Esophagus squamous epithelium (tissue), 5 donors: ENCODE measurements around the gene TRERF1. TPM values are rescaled to one million over a fixed set of nuclear protein-coding genes. Genes with fewer than 3 reads are reported as not detected.

Experiments
- DNase-seq: peaks from one replicate; lab custom pipeline; 2025; lab: John Stamatoyannopoulos, UW
- H3K27ac ChIP-seq, 4 donors: fragments of 200-600 bp; sonication (generic); one replicate each; pipeline ENCODE4 v1.5.1; 2016 to 2019; ENCODE audit warnings: mild to moderate bottlenecking in 1 of 4
- H3K27me3 ChIP-seq, 4 donors: fragments of 200-600 bp; sonication (generic); 1 replicate in 3 of 4; 2 replicates in 1 of 4; pipeline versions ENCODE4 v1.5.1 to v1.6.0; 2017 to 2021; ENCODE audit warnings: antibody characterized with exemption in 1 of 4
- H3K36me3 ChIP-seq, 3 donors: fragments of 200-600 bp; sonication (generic); one replicate each; pipeline ENCODE4 v1.5.1; 2016 to 2019
- H3K4me1 ChIP-seq, 3 donors: fragments of 200-600 bp; sonication (generic); one replicate each; pipeline ENCODE4 v1.5.1; 2017 to 2019
- H3K4me3 ChIP-seq, 4 donors: fragments of 200-600 bp; sonication (generic); 1 replicate in 3 of 4; 2 replicates in 1 of 4; pipeline ENCODE4 v1.5.1; 2016 to 2019; ENCODE audit warnings: mild to moderate bottlenecking in 2 of 4, moderate library complexity in 1 of 4
- H3K9me3 ChIP-seq, 3 donors: fragments of 200-600 bp; sonication (generic); one replicate each; pipeline ENCODE4 v1.5.1; 2016 to 2019
- CTCF ChIP-seq, 6 experiments: fragments of 450-650 bp in 4 of 6; fragments of 200-600 bp in 2 of 6; sonication (generic) in 2 of 6; IDR thresholded peaks; one replicate each; pipeline ENCODE4 v1.5.1; 2016 to 2019; ENCODE audit warnings: antibody characterized with exemption in 6 of 6, mild to moderate bottlenecking in 4 of 6, moderate library complexity in 4 of 6
- POLR2A ChIP-seq, 4 donors: fragments of 450-650 bp; IDR thresholded peaks; one replicate each; pipeline ENCODE4 v1.6.1; 2017; ENCODE audit warnings: antibody characterized with exemption in 4 of 4, mild to moderate bottlenecking in 4 of 4, moderate library complexity in 3 of 4
- WGBS, 2 donors: methylation state at CpG; one replicate each; pipeline ENCODE4 v1.1.5; 2018; 5-methylcytosine and 5-hydroxymethylcytosine counted together
- intact Hi-C: fragments of 100-400 bp; cut with DNase I; formaldehyde crosslinking; loops from one replicate; pipeline ENCODE4 v1.15.0; 2022
- total RNA-seq, 4 donors: library from RNA; depleted of rRNA; stranded (reverse); fragments of >200 nt; gene quantifications; one replicate each; pipeline ENCODE4 v1.1.0, GENCODE V29; 2016
- donor health status: DM: yes; HTN: yes; CAD: no.

The TRERF1 gene
- total RNA-seq, 4 donors from 2014 or later, result 5.5 to 13.8 (median 11.5) TPM

GRCh38 chr6:42315991-42316970 lies 135.4 kb downstream of the TRERF1 start:
- 47 to 59% methylated on average over 4 to 8 of the region's 8 CpGs for WGBS, 2 donors
- Histone ChIP-seq H3K4me3 (no peak overlapping the region), H3K27me3 (no peaks in the 10 kb centered on the region), H3K4me1 (peaks cover 0 to 48% (median 15%) of the 10 kb centered on the region in 3 donors), H3K27ac (peak overlapping the region in 3 of 4 donors; percentile 5 to 43 (median 28)), H3K9me3 (no peaks in the 10 kb centered on the region), H3K36me3 (peaks cover 0 to 12% (median 0%) of the 10 kb centered on the region in 3 donors)
- no peak for TF ChIP-seq POLR2A (IDR thresholded peaks at IDR 0.05)
- no peak for TF ChIP-seq CTCF (IDR thresholded peaks at IDR 0.05)
- intact Hi-C loops, result no loop called here
- DNase-seq, result no peak

DNA sequence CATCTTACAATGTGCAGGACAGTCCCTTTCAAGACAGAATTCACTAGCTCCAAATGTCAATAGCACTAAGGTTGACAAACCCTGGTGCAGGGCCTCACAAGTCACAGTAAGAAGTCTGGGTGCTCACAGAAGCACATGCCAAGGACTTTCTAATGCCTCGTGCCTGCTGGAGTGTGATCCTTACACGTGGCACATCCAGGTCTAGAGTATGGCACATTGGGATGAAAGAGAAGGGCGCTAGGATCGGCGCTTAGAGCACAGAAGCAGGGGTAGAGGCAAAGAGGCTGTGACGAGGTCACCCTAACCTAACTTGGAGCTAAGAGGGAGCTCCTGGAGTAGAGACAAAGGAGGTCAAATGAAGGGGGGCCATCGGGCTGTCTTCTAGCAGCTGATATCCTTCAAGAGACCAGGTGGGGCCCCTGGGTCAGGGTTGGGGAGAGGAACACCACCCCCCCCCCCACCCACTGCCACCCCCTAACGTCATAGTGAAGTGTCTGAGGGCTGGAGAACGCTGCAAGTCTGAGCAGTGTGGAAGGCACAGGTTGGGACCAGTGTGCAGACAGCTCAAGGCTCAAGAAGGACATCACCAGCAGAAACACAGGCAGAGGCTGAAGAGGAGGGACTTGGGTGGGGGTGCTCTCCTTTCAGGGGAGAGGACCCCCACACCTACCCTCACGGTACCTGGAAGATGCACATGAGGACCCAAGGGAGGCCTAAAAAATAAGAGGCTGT lies 136.3 kb downstream of the TRERF1 start:
- Histone ChIP-seq H3K27ac (peak overlapping the region in 2 of 4 donors; percentile 5 to 43), H3K27me3 (no peaks in the 10 kb centered on the region), H3K36me3 (peaks cover 0 to 17% (median 0%) of the 10 kb centered on the region in 3 donors), H3K4me3 (no peak overlapping the region), H3K9me3 (no peaks in the 10 kb centered on the region), H3K4me1 (peaks cover 0 to 48% (median 15%) of the 10 kb centered on the region in 3 donors)
- TF ChIP-seq CTCF (IDR thresholded peaks at IDR 0.05) (no peak), POLR2A (IDR thresholded peaks at IDR 0.05) (no peak)
- intact Hi-C loops, result no loop called here
- DNase-seq, result no peak
- 90% methylated on average over 8 of the region's 10 CpGs for WGBS, 2 donors

DNA sequence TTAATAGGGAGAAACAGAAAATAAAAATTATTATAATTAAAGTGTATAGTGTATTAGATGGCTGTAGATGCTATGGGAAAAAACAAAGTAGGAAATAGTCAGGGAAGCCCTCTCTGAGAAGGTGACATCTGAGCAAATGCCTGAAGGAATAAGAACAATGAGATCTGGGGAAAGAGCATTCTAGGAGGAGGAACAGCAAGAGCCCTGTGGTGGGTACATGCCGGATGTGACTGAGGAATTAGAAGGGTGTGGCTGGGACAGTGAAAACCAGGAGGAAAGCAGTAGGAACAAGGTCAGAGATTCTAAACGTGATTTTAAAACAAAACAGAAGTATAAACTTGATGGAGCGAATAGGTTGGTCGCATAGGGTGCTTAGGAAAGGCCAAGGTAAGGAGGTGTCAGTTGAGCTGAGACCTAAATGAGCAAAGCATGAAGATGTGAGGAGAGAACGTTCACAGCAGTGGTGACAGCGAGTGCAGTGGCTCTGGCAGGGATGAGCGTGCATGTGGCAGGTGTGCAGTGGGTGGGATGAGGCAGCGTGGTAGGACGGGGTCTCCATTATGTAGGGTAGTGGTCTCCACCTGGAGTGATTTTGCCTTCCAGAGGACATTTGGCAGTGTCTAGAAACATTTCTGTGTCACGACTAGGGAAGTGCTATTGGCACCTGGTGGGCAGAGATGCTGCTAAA lies 137.0 kb downstream of the TRERF1 start:
- no peaks in the 10 kb centered on the region for H3K9me3 ChIP-seq
- peaks cover 0 to 48% (median 15%) of the 10 kb centered on the region in 3 donors for H3K4me1 ChIP-seq
- no peak overlapping the region for H3K4me3 ChIP-seq
- DNase-seq, result no peak
- 82 to 89% methylated on average over 10 of the region's 10 CpGs for WGBS, 2 donors
- peaks cover 0 to 17% (median 0%) of the 10 kb centered on the region in 3 donors for H3K36me3 ChIP-seq
- H3K27me3 ChIP-seq, result no peaks in the 10 kb centered on the region
- TF ChIP-seq POLR2A (IDR thresholded peaks at IDR 0.05) (no peak), CTCF (IDR thresholded peaks at IDR 0.05) (no peak)
- H3K27ac ChIP-seq, result peak overlapping the region in 2 of 4 donors; percentile 5 to 68
- intact Hi-C loops, result no loop called here

DNA sequence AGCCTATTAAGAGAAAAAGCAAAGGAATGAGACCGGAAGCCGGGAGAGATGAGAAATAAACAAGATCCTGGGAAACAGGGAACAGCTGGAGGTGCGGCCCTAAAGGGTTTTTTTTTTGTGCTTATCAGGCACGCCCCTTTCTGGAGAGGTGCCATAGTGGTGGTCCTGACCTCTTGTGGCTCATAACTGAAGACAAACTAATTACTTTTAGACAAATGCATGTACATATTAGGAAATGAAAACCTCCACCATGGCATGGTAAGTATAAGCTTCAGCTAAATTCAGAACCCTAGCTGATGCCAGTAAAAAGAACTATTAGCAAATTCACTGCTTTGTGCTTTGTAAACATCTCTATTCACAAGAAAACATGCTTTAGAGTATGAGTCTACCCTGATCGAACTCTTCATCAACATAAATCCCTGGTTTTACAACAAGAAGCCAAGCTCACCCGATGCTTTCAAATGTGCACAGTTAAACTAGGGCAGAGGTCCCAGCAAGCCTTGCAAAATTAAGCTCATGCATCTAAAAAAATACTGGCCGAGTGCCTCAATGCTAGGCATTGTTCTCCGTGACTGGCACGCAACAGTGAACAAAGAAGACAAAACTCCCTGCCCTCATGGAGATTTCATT lies 137.7 kb downstream of the TRERF1 start:
- 42 to 79% methylated on average over 8 to 9 of the region's 9 CpGs for WGBS, 2 donors
- Histone ChIP-seq H3K27ac (peak overlapping the region in 2 of 4 donors; percentile 23 to 68), H3K9me3 (no peaks in the 10 kb centered on the region), H3K36me3 (peaks cover 0 to 17% (median 0%) of the 10 kb centered on the region in 3 donors), H3K27me3 (no peaks in the 10 kb centered on the region), H3K4me1 (peaks cover 0 to 48% (median 15%) of the 10 kb centered on the region in 3 donors), H3K4me3 (no peak overlapping the region)
- TF ChIP-seq POLR2A (IDR thresholded peaks at IDR 0.05) (no peak), CTCF (IDR thresholded peaks at IDR 0.05) (no peak)
- no peak for DNase-seq
- intact Hi-C loops, result no loop called here
